HepG2 (cell line): Measurements from ENCODE around the gene PRKCE. TPM values are rescaled to one million over a fixed set of nuclear protein-coding genes. Genes with fewer than 3 reads are reported as not detected.
A peak's percentile ranks its signal among the peaks of the same experiment; 100 is the strongest.

Experiments
- ATAD3A ChIP-seq: sonication (generic); formaldehyde crosslinking; IDR thresholded peaks from 2 replicates; pipeline ENCODE4 v1.4.0; 2020; ENCODE audit warnings: missing genetic modification reagents
- GABPA ChIP-seq, 2 experiments: IDR thresholded peaks; 2 replicates each; pipeline ENCODE4 v1.6.1; 2011 to 2016; ENCODE audit warnings: low read depth in 2 of 2, low read length in 1 of 2, missing biosample characterization in 1 of 2, missing genetic modification characterization in 1 of 2
- HNRNPL ChIP-seq: fragments of 200-400 bp; formaldehyde crosslinking; IDR thresholded peaks from 2 replicates; pipeline ENCODE4 v1.6.1; 2017; ENCODE audit warnings: mild to moderate bottlenecking, low read depth, low read length
- ONECUT2 ChIP-seq: sonication (generic); formaldehyde crosslinking; IDR thresholded peaks from 2 replicates; pipeline ENCODE4 v1.4.0; 2020; ENCODE audit warnings: missing genetic modification reagents
- PCBP1 ChIP-seq: fragments of 200-400 bp; formaldehyde crosslinking; IDR thresholded peaks from 2 replicates; pipeline ENCODE4 v1.6.1; 2017; ENCODE audit warnings: mild to moderate bottlenecking, low read depth, low read length, borderline replicate concordance
- RAD21 ChIP-seq: fragments of 450-650 bp; formaldehyde crosslinking; IDR thresholded peaks from 2 replicates; pipeline ENCODE4 v1.5.0; 2020; ENCODE audit warnings: mild to moderate bottlenecking
- RFXANK ChIP-seq: IDR thresholded peaks from 2 replicates; pipeline ENCODE4 v1.6.1; 2016
- ZBTB7B ChIP-seq: sonication (generic); formaldehyde crosslinking; IDR thresholded peaks from 2 replicates; pipeline ENCODE4 v1.4.0; 2020; ENCODE audit warnings: missing genetic modification reagents
- ZNF570 ChIP-seq: sonication (generic); formaldehyde crosslinking; IDR thresholded peaks from 2 replicates; pipeline ENCODE4 v1.4.0; 2020; ENCODE audit warnings: mild to moderate bottlenecking, missing genetic modification reagents, borderline replicate concordance
- ZNF598 ChIP-seq: sonication (generic); formaldehyde crosslinking; IDR thresholded peaks from 2 replicates; pipeline ENCODE4 v1.5.1; 2020; ENCODE audit warnings: mild to moderate bottlenecking, missing genetic modification reagents, borderline replicate concordance
- ZNF652 ChIP-seq: IDR thresholded peaks from 2 replicates; pipeline ENCODE4 v1.6.1; 2016; ENCODE audit warnings: low read depth, borderline replicate concordance
- ZNF7 ChIP-seq: IDR thresholded peaks from 2 replicates; pipeline ENCODE4 v1.6.1; 2016; ENCODE audit warnings: missing biosample characterization, missing genetic modification reagents
- ZSCAN30 ChIP-seq: sonication (generic); formaldehyde crosslinking; IDR thresholded peaks from 2 replicates; pipeline ENCODE4 v1.5.0; 2020; ENCODE audit warnings: mild to moderate bottlenecking, missing genetic modification reagents
- ZZZ3 ChIP-seq: sonication (generic); formaldehyde crosslinking; IDR thresholded peaks from 2 replicates; pipeline ENCODE4 v1.4.0; 2020; ENCODE audit warnings: missing genetic modification reagents, mild to moderate bottlenecking, borderline replicate concordance
- polyA plus RNA-seq, 8 experiments: library from polyadenylated mRNA; depleted of rRNA in 3 of 8; stranded (reverse) in 7 of 8; unstranded in 1 of 8; fragments of >200 nt; fragmentation: Illumina TruSeq in 4 of 8; extraction: Trizol in 4 of 8; gene quantifications; 2 replicates each; pipeline versions ENCODE4 v1.2.1 to v1.2.3, GENCODE V29; 2011 to 2016; ENCODE audit warnings: low read depth in 4 of 8, missing spikeins in 1 of 8, mixed read lengths in 1 of 8; ENCODE audit not compliant: insufficient read depth in 1 of 8
- total RNA-seq, 5 experiments: library from RNA; depleted of rRNA; stranded (reverse); fragments of >200 nt; fragmentation: Illumina TruSeq; extraction: Trizol; gene quantifications; 2 replicates each; pipeline ENCODE4 v1.2.3, GENCODE V29; 2016; ENCODE audit warnings: low read depth in 1 of 5
- TF ChIP-seq, protein P1 (sequence below): sonication (generic); formaldehyde crosslinking; IDR thresholded peaks from 2 replicates; pipeline ENCODE4 v1.4.0; 2020; ENCODE audit warnings: missing genetic modification reagents
- TF ChIP-seq, protein P2 (sequence below): sonication (generic); formaldehyde crosslinking; IDR thresholded peaks from 2 replicates; pipeline ENCODE4 v1.4.0; 2020; ENCODE audit warnings: mild to moderate bottlenecking, missing genetic modification reagents
- TF ChIP-seq, protein P3 (sequence below): sonication (generic); formaldehyde crosslinking; conservative IDR thresholded peaks from 2 replicates; pipeline ENCODE4 v1.4.0; 2020; ENCODE audit warnings: missing genetic modification reagents
- TF ChIP-seq, protein P4 (sequence below): sonication (generic); formaldehyde crosslinking; conservative IDR thresholded peaks from 2 replicates; pipeline ENCODE4 v1.8.0; 2022; ENCODE audit warnings: missing genetic modification reagents

The PRKCE gene
- total and polyA plus RNA-seq, 2 of the 13 experiments (the other 11 are each of a cell fraction or from before 2014, with no cell fraction given) = 1.0 to 3.9 TPM

DNA sequence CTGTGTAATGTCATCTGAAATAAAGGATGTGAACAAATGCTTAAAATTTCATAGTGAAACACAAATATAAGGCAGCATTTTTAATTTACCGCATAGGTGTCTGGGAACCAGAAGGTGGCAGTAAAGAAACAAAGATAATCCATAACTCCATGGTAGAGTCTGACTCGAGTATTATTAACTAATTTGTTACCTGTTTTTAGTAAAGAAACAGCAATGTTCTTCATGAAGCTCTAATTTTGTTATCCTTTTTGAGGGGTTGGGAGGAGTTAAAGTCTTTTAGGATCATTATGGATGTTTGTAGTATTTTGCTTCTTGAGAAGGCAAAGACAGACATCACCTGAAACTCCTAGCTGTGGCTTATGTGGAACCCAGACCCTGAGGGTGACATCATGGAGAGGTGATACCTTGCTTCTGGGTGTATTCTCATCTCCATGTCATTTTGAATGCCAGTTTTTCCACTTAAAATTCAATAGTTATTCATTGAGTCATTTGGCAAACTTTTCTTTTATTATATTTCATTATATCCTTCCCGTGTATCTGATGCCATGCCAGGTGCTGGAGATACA, 359.5 kb downstream of the PRKCE start (continued):
- no peak for TF ChIP-seq ONECUT2
- TF ChIP-seq, protein P1, sequence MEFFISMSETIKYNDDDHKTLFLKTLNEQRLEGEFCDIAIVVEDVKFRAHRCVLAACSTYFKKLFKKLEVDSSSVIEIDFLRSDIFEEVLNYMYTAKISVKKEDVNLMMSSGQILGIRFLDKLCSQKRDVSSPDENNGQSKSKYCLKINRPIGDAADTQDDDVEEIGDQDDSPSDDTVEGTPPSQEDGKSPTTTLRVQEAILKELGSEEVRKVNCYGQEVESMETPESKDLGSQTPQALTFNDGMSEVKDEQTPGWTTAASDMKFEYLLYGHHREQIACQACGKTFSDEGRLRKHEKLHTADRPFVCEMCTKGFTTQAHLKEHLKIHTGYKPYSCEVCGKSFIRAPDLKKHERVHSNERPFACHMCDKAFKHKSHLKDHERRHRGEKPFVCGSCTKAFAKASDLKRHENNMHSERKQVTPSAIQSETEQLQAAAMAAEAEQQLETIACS (CRISPR knock-in tag) = no peak
- TF ChIP-seq GABPA (IDR thresholded peaks at IDR 0.05; ENCODE audit: low read depth, low read length) = no peak
- no peak for TF ChIP-seq GABPA (CRISPR knock-in tag; IDR thresholded peaks at IDR 0.05; ENCODE audit: low read depth)
- TF ChIP-seq, protein P2, sequence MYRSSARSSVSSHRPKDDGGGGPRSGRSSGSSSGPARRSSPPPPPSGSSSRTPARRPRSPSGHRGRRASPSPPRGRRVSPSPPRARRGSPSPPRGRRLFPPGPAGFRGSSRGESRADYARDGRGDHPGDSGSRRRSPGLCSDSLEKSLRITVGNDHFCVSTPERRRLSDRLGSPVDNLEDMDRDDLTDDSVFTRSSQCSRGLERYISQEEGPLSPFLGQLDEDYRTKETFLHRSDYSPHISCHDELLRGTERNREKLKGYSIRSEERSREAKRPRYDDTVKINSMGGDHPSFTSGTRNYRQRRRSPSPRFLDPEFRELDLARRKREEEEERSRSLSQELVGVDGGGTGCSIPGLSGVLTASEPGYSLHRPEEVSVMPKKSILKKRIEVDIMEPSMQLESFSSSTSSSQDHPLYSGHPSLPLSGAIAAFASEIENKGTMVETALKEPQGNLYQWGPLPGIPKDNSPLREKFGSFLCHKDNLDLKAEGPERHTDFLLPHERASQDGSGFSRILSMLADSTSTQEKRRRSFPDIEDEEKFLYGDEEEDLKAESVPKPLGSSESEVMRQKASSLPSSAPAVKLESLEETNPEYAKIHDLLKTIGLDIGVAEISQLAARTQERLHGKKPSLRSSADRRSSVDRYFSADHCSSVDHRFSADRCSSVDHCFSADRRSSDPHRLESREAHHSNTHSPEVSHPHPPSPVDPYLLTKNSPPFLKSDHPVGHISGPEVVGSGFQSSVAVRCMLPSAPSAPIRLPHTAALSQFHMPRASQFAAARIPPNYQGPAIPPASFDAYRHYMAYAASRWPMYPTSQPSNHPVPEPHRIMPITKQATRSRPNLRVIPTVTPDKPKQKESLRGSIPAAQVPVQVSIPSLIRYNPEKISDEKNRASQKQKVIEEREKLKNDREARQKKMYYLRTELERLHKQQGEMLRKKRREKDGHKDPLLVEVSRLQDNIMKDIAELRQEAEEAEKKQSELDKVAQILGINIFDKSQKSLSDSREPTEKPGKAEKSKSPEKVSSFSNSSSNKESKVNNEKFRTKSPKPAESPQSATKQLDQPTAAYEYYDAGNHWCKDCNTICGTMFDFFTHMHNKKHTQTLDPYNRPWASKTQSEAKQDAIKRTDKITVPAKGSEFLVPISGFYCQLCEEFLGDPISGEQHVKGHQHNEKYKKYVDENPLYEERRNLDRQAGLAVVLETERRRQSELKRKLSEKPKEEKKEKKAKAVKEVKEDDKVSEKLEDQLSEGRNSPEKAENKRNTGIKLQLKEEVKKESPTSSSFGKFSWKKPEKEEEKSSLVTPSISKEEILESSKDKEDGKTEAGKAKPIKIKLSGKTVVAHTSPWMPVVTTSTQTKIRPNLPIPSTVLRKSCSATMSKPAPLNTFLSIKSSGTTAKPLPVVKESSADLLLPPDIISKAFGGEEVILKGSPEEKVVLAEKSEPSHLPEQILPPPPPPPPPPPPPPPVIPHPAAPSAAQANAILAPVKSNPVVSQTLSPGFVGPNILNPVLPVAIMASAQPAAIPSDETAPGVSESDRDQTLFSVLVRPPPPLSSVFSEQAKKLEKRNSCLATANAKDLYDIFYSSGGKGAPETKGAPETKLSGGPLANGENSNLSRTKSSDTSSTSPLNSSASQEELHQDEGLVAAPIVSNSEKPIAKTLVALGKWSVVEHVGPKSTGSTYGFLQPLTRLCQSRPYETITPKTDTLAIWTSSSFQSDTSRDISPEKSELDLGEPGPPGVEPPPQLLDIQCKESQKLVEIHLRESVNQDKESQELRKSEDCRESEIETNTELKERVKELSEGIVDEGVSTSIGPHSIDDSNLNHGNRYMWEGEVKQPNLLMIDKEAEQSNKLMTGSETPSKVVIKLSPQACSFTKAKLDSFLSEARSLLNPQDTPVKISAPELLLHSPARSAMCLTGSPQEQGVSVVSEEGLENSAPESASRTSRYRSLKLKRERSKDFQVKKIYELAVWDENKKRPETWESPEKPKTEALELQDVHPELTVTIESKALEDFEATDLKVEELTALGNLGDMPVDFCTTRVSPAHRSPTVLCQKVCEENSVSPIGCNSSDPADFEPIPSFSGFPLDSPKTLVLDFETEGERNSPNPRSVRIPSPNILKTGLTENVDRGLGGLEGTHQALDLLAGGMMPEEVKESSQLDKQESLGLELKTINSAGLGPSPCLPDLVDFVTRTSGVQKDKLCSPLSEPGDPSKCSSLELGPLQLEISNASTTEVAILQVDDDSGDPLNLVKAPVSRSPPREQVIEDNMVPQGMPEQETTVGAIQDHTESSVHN (CRISPR knock-in tag) = no peak
- peak; percentile 41; the same call in 1 of the 2 replicates for TF ChIP-seq ZNF652 (CRISPR knock-in tag)
- TF ChIP-seq, protein P3, sequence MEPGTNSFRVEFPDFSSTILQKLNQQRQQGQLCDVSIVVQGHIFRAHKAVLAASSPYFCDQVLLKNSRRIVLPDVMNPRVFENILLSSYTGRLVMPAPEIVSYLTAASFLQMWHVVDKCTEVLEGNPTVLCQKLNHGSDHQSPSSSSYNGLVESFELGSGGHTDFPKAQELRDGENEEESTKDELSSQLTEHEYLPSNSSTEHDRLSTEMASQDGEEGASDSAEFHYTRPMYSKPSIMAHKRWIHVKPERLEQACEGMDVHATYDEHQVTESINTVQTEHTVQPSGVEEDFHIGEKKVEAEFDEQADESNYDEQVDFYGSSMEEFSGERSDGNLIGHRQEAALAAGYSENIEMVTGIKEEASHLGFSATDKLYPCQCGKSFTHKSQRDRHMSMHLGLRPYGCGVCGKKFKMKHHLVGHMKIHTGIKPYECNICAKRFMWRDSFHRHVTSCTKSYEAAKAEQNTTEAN (CRISPR knock-in tag) = no peak
- TF ChIP-seq RFXANK = no peak
- TF ChIP-seq ZBTB7B (CRISPR knock-in tag) = no peak
- no peak for TF ChIP-seq ZZZ3
- TF ChIP-seq, protein P4, sequence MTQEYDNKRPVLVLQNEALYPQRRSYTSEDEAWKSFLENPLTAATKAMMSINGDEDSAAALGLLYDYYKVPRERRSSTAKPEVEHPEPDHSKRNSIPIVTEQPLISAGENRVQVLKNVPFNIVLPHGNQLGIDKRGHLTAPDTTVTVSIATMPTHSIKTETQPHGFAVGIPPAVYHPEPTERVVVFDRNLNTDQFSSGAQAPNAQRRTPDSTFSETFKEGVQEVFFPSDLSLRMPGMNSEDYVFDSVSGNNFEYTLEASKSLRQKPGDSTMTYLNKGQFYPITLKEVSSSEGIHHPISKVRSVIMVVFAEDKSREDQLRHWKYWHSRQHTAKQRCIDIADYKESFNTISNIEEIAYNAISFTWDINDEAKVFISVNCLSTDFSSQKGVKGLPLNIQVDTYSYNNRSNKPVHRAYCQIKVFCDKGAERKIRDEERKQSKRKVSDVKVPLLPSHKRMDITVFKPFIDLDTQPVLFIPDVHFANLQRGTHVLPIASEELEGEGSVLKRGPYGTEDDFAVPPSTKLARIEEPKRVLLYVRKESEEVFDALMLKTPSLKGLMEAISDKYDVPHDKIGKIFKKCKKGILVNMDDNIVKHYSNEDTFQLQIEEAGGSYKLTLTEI = no peak
- TF ChIP-seq ZSCAN30 (CRISPR knock-in tag) = peak; percentile 32; the same call in 1 of the 2 replicates
- TF ChIP-seq PCBP1 = no peak
- no peak for TF ChIP-seq ZNF570
- TF ChIP-seq ZNF598 (CRISPR knock-in tag) = no peak
- TF ChIP-seq ZNF7 = no peak
- TF ChIP-seq HNRNPL = no peak
- TF ChIP-seq ATAD3A = no peak
- TF ChIP-seq RAD21 = peak; percentile 53
